Calu3 (cell line): ENCODE results near the gene HFM1. TPM values are rescaled to one million over a fixed set of nuclear protein-coding genes. Genes with fewer than 3 reads are reported as not detected.
A peak's percentile ranks its signal among the peaks of the same experiment; 100 is the strongest.
"Not testable (repeated sequence)": the region's sequence is repeated elsewhere in the genome, so short reads cannot be mapped to it uniquely, and the experiment has no call there.

Experiments
- Bru-seq: library from RNA; stranded (reverse); fragments of 400-500 nt; gene quantifications from one replicate; lab custom pipeline; 2021; lab: Mats Ljungman, UMichigan
- BruChase-seq, 2 experiments: library from RNA; stranded (reverse); fragments of 400-500 nt; gene quantifications; one replicate each; lab custom pipeline; 2021; lab: Mats Ljungman, UMichigan
- BruUV-seq: library from RNA; stranded (reverse); fragments of 400-500 nt; replicated peaks from 2 replicates; lab custom pipeline; 2021; lab: Mats Ljungman, UMichigan
- CTCF ChIA-PET: fragments of 300-600 bp; sonication (Branson Sonifier 250); formaldehyde crosslinking; loops from one replicate; lab custom pipeline; 2022; ENCODE audit warnings: antibody characterized with exemption; lab: Charles Lee
- DNase-seq: peaks from one replicate; pipeline ENCODE4 v3.0.0; 2022
- H3K27ac Mint-ChIP-seq: one replicate; pipeline ENCODE4 v1.8.0; 2022; ENCODE audit warnings: mixed read lengths; ENCODE audit not compliant: unreplicated experiment
- H3K27me3 Mint-ChIP-seq: one replicate; pipeline ENCODE4 v1.8.0; 2022; ENCODE audit warnings: mixed read lengths; ENCODE audit not compliant: unreplicated experiment
- H3K36me3 Mint-ChIP-seq: one replicate; pipeline ENCODE4 v1.8.0; 2022; ENCODE audit warnings: mild to moderate bottlenecking, moderate library complexity, mixed read lengths; ENCODE audit not compliant: insufficient read depth, unreplicated experiment
- H3K4me1 Mint-ChIP-seq: one replicate; pipeline ENCODE4 v1.8.0; 2022; ENCODE audit warnings: mild to moderate bottlenecking, low read depth, mixed read lengths; ENCODE audit not compliant: unreplicated experiment
- H3K4me3 Mint-ChIP-seq: one replicate; pipeline ENCODE4 v1.8.0; 2022; ENCODE audit warnings: mild to moderate bottlenecking, low read depth, moderate library complexity, mixed read lengths; ENCODE audit not compliant: unreplicated experiment
- H3K9me3 Mint-ChIP-seq: one replicate; pipeline ENCODE4 v1.8.0; 2022; ENCODE audit warnings: low read depth, mixed read lengths; ENCODE audit not compliant: unreplicated experiment
- CTCF ChIP-seq: fragments of 200-600 bp; IDR thresholded peaks from one replicate; pipeline ENCODE4 v1.8.0; 2022; ENCODE audit warnings: antibody characterized with exemption; ENCODE audit not compliant: unreplicated experiment
- intact Hi-C: fragments of 100-400 bp; cut with micrococcal nuclease; formaldehyde crosslinking; loops from one replicate; pipeline ENCODE4 v1.10.0; 2022; ENCODE audit not compliant: unreplicated experiment
- long read RNA-seq: library from polyadenylated mRNA; stranded (forward); transcript quantifications from one replicate; pipeline ENCODE4 v2.0.0, GENCODE V29; 2022
- total RNA-seq: library from RNA; stranded (reverse); gene quantifications from 2 replicates; pipeline ENCODE4 v1.2.3, GENCODE V29; 2022

Gene HFM1
- total RNA-seq (not detected in 2 replicates), Bru-seq, nascent RNA (percentile 10 among the genes with signal in this experiment), BruChase-seq, experiment 1, labeled RNA remaining after a 6-hour chase (percentile 3 among the genes with signal in this experiment), BruChase-seq, experiment 2, labeled RNA remaining after a 2-hour chase (percentile 4 among the genes with signal in this experiment)
- long read RNA-seq, result 0 reads

GRCh38 chr1:91404151-91405012, at the start of gene HFM1:
HFM1 (minus strand) TSS chr1:91404837; CDS start chr1:91401082, 3,755 bp downstream.
- Mint-ChIP-seq H3K36me3 (peaks cover 6% of the 10 kb centered on the region), H3K27ac (no peak within 1 kb of the TSS), H3K4me3 (peak within 1 kb of the TSS; percentile 66), H3K27me3 (peaks cover 51% of the 10 kb centered on the region), H3K4me1 (no peaks in the 10 kb centered on the region), H3K9me3 (no peaks in the 10 kb centered on the region)
- peak; percentile 64 for DNase-seq
- intact Hi-C loops, result loop anchor here (5.0 kb wide), 1 partner anchor 237 kb away; no protein-coding TSS in a partner anchor
- CTCF ChIA-PET, result interaction anchor here (0.6 kb wide), 1 partner anchor 1802 kb away, joined by 4 read pairs; no protein-coding TSS in a partner anchor
- TF ChIP-seq CTCF, result no peak
- BruUV-seq, result no TSS peak

GRCh38 chr1:91454136-91454535, 49.5 kb upstream of the HFM1 start:
- TF ChIP-seq CTCF, result no peak
- Mint-ChIP-seq H3K27ac (no peak overlapping the region), H3K4me1 (no peaks in the 10 kb centered on the region), H3K9me3 (no peaks in the 10 kb centered on the region), H3K36me3 (no peaks in the 10 kb centered on the region), H3K27me3 (no peaks in the 10 kb centered on the region), H3K4me3 (no peak overlapping the region)
- CTCF ChIA-PET, result no interaction called here
- no TSS peak for BruUV-seq
- DNase-seq, result no peak
- intact Hi-C loops, result no loop called here

GRCh38 chr1:91450260-91450659, 45.6 kb upstream of the HFM1 start:
- BruUV-seq, result no TSS peak

GRCh38 chr1:91447782-91448181, 43.1 kb upstream of the HFM1 start:
- DNase-seq, H3K27ac Mint-ChIP-seq, CTCF ChIA-PET, H3K4me1 Mint-ChIP-seq, BruUV-seq, H3K4me3 Mint-ChIP-seq, H3K9me3 Mint-ChIP-seq, intact Hi-C loops, H3K36me3 Mint-ChIP-seq: not testable (repeated sequence)
- peaks cover 26% of the 10 kb centered on the region for H3K27me3 Mint-ChIP-seq

More at GRCh38 chr1:91450260-91450659, 45.6 kb upstream of the HFM1 start:
- Mint-ChIP-seq H3K9me3 (no peaks in the 10 kb centered on the region), H3K27me3 (peaks cover 2% of the 10 kb centered on the region), H3K4me1 (no peaks in the 10 kb centered on the region), H3K36me3 (no peaks in the 10 kb centered on the region), H3K27ac (no peak overlapping the region), H3K4me3 (no peak overlapping the region)
- no peak for DNase-seq
- intact Hi-C loops, result no loop called here
- no peak for TF ChIP-seq CTCF
- CTCF ChIA-PET, result no interaction called here

GRCh38 chr1:91441980-91442379, 37.3 kb upstream of the HFM1 start:
- H3K27ac Mint-ChIP-seq, H3K4me1 Mint-ChIP-seq, H3K9me3 Mint-ChIP-seq, H3K36me3 Mint-ChIP-seq, H3K4me3 Mint-ChIP-seq, BruUV-seq, CTCF ChIA-PET, DNase-seq: not testable (repeated sequence)
- H3K27me3 Mint-ChIP-seq, result peaks cover 30% of the 10 kb centered on the region
- intact Hi-C loops, result loop anchor here (5.0 kb wide), 1 partner anchor 60 kb away; the partner anchor contains the start of gene CDC7
